ENCODE results near the gene GBA3.

Gene GBA3

GRCh38 chr4:22692736-22693135 lies at the start of gene GBA3:
Gene GBA3, plus strand, starts transcription at chr4:22692937.
- DNase-seq, result no peak

GRCh38 chr4:22643952-22644351 lies 48.8 kb upstream of the GBA3 start:
- DNase-seq, result no peak

GRCh38 chr4:22645481-22646182 lies 47.1 kb upstream of the GBA3 start:
- no peak for DNase-seq

GRCh38 chr4:22648996-22649395 lies 43.7 kb upstream of the GBA3 start:
- DNase-seq, result no peak

GRCh38 chr4:22650771-22651170 lies 42.0 kb upstream of the GBA3 start:
- DNase-seq, result no peak

GRCh38 chr4:22653752-22654151 lies 39.0 kb upstream of the GBA3 start:
- DNase-seq, result no peak

GRCh38 chr4:22661443-22661842 lies 31.3 kb upstream of the GBA3 start:
- DNase-seq, result no peak

- DNase-seq, result no peak
Measured at GRCh38 chr4:22667332-22667940, 25.3 kb upstream of the GBA3 start.

GRCh38 chr4:22668301-22668700 lies 24.4 kb upstream of the GBA3 start:
- DNase-seq, result no peak

- no peak for DNase-seq
Measured at GRCh38 chr4:22668702-22669101, 24.0 kb upstream of the GBA3 start.

GRCh38 chr4:22670956-22671355 lies 21.8 kb upstream of the GBA3 start:
- no peak for DNase-seq

- DNase-seq, result no peak
Measured at GRCh38 chr4:22672519-22672918, 20.2 kb upstream of the GBA3 start.

GRCh38 chr4:22672944-22673343 lies 19.8 kb upstream of the GBA3 start:
- no peak for DNase-seq

GRCh38 chr4:22674700-22675099 lies 18.0 kb upstream of the GBA3 start:
- no peak for DNase-seq

- no peak for DNase-seq
Measured at GRCh38 chr4:22676063-22676462, 16.7 kb upstream of the GBA3 start.

- DNase-seq, result no peak
Measured at GRCh38 chr4:22677780-22678179, 15.0 kb upstream of the GBA3 start.

- no peak for DNase-seq
Measured at GRCh38 chr4:22678940-22679854, 13.5 kb upstream of the GBA3 start.

- DNase-seq, result no peak
Measured at GRCh38 chr4:22680065-22680642, 12.6 kb upstream of the GBA3 start.

GRCh38 chr4:22683726-22684125 lies 9.0 kb upstream of the GBA3 start:
- DNase-seq, result no peak

- no peak for DNase-seq
Measured at GRCh38 chr4:22686141-22686540, 6.6 kb upstream of the GBA3 start.

- DNase-seq, result no peak
Measured at GRCh38 chr4:22688236-22688635, 4.5 kb upstream of the GBA3 start.

GRCh38 chr4:22689428-22689827 lies 3.3 kb upstream of the GBA3 start:
- DNase-seq, result no peak

- DNase-seq, result no peak
Measured at GRCh38 chr4:22695029-22695428, 2.3 kb downstream of the GBA3 start.
